ENCODE results near the gene CMTR1.
"Not testable (repeated sequence)": the region's sequence is repeated elsewhere in the genome, so short reads cannot be mapped to it uniquely, and the experiment has no call there.

The CMTR1 gene

DNA sequence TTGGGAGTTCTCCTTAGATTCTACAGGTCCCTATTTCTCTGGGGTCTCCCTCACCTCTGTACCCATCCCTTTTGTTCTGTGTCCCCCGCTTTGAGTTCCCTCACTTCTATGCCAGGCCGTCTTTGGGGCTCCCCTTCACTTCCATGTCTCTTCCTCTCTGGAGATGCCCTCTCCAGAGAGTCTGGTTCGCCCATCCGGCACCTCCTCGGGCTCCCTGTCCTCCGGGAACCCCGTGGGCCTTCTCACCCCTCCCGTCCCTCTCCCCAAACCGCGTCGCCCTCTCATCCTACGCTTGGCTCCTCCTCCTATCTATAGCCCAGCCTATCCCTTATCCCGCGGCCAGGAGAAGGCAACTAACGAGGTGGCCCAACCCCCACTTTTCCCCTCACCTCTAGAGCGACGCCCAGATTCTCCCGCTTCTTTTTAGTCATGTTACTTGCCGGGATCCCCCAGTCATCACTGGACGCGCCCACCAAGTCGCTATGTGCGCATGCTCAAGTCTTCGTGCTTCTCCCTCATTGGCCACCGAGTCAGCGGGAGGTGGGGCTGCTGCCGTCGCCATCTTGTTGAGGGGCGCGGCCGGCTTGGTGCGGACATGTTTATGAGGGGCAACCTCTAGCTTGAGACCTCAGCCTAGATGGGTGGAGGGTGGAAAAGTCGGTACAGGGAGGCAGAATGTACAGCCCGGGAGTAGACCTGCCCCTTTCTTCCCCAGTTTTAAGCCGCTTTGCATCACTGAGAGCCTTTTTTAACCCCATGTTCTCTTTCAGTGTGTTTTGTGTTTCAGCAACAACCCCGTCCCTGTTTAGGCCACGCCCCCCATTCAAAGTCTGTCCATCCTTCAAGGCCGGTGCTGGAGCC lies 66.6 kb downstream of the CMTR1 start, which contains the start of gene CCDC167:
Gene CCDC167, minus strand, starts transcription at position 461 of the 861 bp plus-strand sequence. Its CDS starts 30 bp downstream, at position 431.
- peak within 1 kb of the TSS; percentile 32 for H3K27ac ChIP-seq (ENCODE audit: low read length)
- H3K9ac ChIP-seq (ENCODE audit: low read depth, low read length): peak within 1 kb of the TSS; percentile 94
- H3K36me3 ChIP-seq (ENCODE audit: insufficient read depth, low read depth, low read length): no peaks in the 10 kb centered on the region
- H3K4me3 ChIP-seq (ENCODE audit: low read length): peak within 1 kb of the TSS; percentile 84
- no peaks in the 10 kb centered on the region for H3K9me3 ChIP-seq (ENCODE audit: insufficient read depth, low read depth, low read length)
- peaks cover 7% of the 10 kb centered on the region; the same call in 1 of the 2 replicates for H3K4me1 ChIP-seq (ENCODE audit: insufficient read depth, low read length)
- peaks cover 26% of the 10 kb centered on the region; the same call in 1 of the 2 replicates for H3K27me3 ChIP-seq (ENCODE audit: insufficient read depth, low read length)

- Histone ChIP-seq H3K27me3 (ENCODE audit: insufficient read depth, low read length) (peaks cover 32% of the 10 kb centered on the region; the same call in 1 of the 2 replicates), H3K36me3 (ENCODE audit: insufficient read depth, low read depth, low read length) (no peaks in the 10 kb centered on the region), H3K27ac (ENCODE audit: low read length) (peak overlapping the region; percentile 8), H3K4me3 (ENCODE audit: low read length) (peak overlapping the region; percentile 84), H3K9ac (ENCODE audit: low read depth, low read length) (peak overlapping the region; percentile 94; the same call in 1 of the 2 replicates), H3K9me3 (ENCODE audit: insufficient read depth, low read depth, low read length) (no peaks in the 10 kb centered on the region), H3K4me1 (ENCODE audit: insufficient read depth, low read length) (peaks cover 7% of the 10 kb centered on the region; the same call in 1 of the 2 replicates)
Measured at GRCh38 chr6:37500294-37500608, 67.2 kb downstream of the CMTR1 start.

DNA sequence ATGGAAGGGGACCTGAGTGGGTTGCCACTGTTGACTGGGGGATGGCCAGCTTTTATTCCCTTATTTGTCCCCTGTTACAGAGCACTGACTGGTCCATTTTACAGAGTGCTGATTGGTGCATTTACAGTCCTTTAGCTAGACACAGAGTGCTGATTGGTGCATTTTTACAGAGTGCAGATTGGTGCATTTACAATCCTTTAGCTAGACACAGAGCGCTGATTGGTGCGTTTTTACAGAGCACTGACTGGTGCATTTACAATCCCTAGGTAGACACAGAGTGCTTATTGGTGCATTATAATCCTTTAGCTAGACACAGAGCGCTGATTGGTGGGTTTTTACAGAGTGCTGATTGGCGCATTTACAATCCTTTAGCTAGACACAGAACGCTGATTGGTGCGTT lies 67.9 kb downstream of the CMTR1 start:
- H3K27ac ChIP-seq (ENCODE audit: low read length); H3K4me3 ChIP-seq (ENCODE audit: low read length); H3K9ac ChIP-seq (ENCODE audit: low read depth, low read length); H3K9me3 ChIP-seq (ENCODE audit: insufficient read depth, low read depth, low read length); H3K4me1 ChIP-seq (ENCODE audit: insufficient read depth, low read length); H3K36me3 ChIP-seq (ENCODE audit: insufficient read depth, low read depth, low read length): not testable (repeated sequence)
- peaks cover 39% of the 10 kb centered on the region; the same call in 1 of the 2 replicates for H3K27me3 ChIP-seq (ENCODE audit: insufficient read depth, low read length)

DNA sequence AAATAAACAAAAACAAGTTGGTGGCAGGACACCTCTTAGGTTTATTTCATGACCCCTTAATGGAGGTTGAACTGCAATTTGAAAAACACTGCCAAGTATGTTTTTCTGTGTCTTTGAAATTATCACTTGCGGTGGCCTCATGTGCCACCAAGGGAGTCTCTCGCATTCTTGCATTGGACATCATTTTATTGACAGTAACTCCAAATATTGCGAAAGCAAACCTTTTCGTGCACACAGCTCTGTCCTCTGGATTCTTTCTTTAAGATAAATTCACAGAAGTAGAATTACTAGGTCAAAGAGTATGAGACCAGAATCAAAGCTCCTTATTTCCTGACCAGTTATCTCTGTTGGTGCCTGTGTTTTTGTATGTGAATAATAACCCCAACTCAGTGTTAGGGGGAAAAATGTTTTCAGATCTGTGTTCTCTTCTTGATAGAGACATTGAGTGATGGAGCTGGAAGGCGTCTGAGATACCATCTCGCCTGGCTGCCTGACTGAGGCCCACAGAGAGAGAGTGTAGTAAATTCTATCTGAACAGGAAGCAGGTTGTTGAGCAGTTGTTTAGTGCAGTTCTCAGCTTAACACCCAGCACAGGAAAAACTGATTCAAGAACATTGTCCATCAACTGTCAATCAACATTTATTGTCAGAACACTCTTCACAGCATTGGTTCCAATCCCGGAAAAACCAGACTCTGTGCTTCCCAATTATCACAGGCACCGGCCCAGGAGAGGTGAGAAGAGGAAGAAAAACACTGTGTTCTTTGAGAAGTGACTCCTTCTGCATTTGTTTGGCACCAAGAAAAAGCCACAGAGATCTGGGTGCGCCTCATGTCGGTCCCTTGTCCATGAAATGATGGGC lies 68.8 kb downstream of the CMTR1 start:
- peaks cover 7% of the 10 kb centered on the region; the same call in 1 of the 2 replicates for H3K4me1 ChIP-seq (ENCODE audit: insufficient read depth, low read length)
- H3K4me3 ChIP-seq (ENCODE audit: low read length): no peak overlapping the region
- no peak overlapping the region for H3K27ac ChIP-seq (ENCODE audit: low read length)
- no peaks in the 10 kb centered on the region for H3K36me3 ChIP-seq (ENCODE audit: insufficient read depth, low read depth, low read length)
- H3K9ac ChIP-seq (ENCODE audit: low read depth, low read length): no peak overlapping the region
- H3K9me3 ChIP-seq (ENCODE audit: insufficient read depth, low read depth, low read length): no peaks in the 10 kb centered on the region
- peaks cover 41% of the 10 kb centered on the region; the same call in 1 of the 2 replicates for H3K27me3 ChIP-seq (ENCODE audit: insufficient read depth, low read length)

DNA sequence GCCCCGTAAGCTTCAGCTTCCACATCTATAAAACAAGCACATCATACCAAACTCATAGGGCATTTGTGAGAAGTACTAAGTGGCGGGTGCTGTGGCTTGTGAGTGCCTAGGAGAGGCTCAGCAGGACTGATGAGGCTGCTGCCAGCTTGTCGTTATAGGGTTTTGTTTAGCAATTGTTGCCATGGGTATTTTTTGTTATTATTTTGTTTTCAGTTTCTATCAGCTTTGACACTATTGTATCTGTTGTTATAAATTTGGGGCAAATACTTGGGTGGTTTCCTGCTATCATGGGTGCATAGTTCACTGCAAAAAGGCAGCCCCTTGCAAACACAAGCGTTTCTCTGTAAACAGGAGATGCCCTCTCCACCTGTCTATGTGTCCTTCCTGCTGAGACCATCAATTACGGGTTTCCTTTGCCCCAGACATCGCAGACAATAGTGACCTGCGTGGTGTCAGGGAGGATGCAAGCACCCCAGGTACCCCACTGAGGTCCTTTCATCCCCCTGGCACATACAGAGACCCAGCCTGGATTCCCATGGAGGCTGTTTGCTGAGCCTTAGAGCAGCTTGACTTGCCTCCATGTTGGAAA lies 69.8 kb downstream of the CMTR1 start:
- Histone ChIP-seq H3K4me1 (ENCODE audit: insufficient read depth, low read length) (peaks cover 7% of the 10 kb centered on the region; the same call in 1 of the 2 replicates), H3K27ac (ENCODE audit: low read length) (no peak overlapping the region), H3K4me3 (ENCODE audit: low read length) (no peak overlapping the region), H3K36me3 (ENCODE audit: insufficient read depth, low read depth, low read length) (no peaks in the 10 kb centered on the region), H3K27me3 (ENCODE audit: insufficient read depth, low read length) (peaks cover 41% of the 10 kb centered on the region; the same call in 1 of the 2 replicates), H3K9me3 (ENCODE audit: insufficient read depth, low read depth, low read length) (no peaks in the 10 kb centered on the region), H3K9ac (ENCODE audit: low read depth, low read length) (no peak overlapping the region)

- Histone ChIP-seq H3K36me3 (ENCODE audit: insufficient read depth, low read depth, low read length) (no peaks in the 10 kb centered on the region), H3K9ac (ENCODE audit: low read depth, low read length) (no peak overlapping the region), H3K4me1 (ENCODE audit: insufficient read depth, low read length) (peaks cover 11% of the 10 kb centered on the region; the same call in 1 of the 2 replicates), H3K9me3 (ENCODE audit: insufficient read depth, low read depth, low read length) (no peaks in the 10 kb centered on the region), H3K27me3 (ENCODE audit: insufficient read depth, low read length) (peaks cover 41% of the 10 kb centered on the region; the same call in 1 of the 2 replicates), H3K27ac (ENCODE audit: low read length) (no peak overlapping the region), H3K4me3 (ENCODE audit: low read length) (no peak overlapping the region)
Measured at GRCh38 chr6:37503309-37503965, 70.4 kb downstream of the CMTR1 start.

DNA sequence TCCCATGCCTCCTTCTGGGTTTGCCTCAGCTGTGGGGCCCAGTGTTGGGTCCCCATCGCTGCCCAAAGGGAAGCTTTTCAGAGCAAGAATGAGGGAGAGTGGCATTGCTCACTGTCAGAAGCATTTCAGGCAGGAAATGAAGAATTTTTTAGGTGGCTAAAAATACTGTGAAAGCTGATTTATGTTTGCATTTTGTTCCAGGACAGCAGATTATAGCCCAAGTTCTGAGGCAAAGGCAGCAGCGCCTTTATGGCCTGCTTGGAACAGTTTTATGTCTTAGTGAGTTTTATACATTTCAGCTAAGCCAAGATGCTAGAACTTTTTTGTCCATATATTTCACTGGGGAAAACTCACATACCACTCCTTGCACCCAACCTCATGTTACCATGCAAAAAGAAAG lies 71.0 kb downstream of the CMTR1 start:
- Histone ChIP-seq H3K36me3 (ENCODE audit: insufficient read depth, low read depth, low read length) (no peaks in the 10 kb centered on the region), H3K9ac (ENCODE audit: low read depth, low read length) (no peak overlapping the region), H3K27ac (ENCODE audit: low read length) (no peak overlapping the region), H3K4me3 (ENCODE audit: low read length) (no peak overlapping the region), H3K27me3 (ENCODE audit: insufficient read depth, low read length) (peaks cover 41% of the 10 kb centered on the region; the same call in 1 of the 2 replicates), H3K9me3 (ENCODE audit: insufficient read depth, low read depth, low read length) (no peaks in the 10 kb centered on the region), H3K4me1 (ENCODE audit: insufficient read depth, low read length) (peaks cover 11% of the 10 kb centered on the region; the same call in 1 of the 2 replicates)

DNA sequence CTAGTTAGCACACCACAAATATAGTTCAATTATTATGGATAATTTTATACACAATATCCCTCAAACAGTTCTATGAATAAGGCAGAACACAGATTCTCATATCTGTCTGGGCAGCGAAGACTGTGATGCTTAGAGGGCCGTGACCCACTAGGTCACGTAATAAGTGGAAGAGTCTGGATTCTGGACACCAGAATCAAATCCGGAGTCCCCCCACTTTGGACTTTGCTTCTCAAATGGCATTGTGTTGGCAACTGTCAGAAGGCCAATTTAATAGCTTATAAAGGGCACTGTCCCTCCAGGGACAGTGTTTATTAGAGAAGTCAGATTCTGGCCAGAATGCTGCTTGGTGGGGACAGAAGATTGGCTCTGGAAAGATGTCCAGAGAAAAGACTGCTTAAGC lies 73.5 kb downstream of the CMTR1 start:
- H3K4me3 ChIP-seq (ENCODE audit: low read length): no peak overlapping the region

DNA sequence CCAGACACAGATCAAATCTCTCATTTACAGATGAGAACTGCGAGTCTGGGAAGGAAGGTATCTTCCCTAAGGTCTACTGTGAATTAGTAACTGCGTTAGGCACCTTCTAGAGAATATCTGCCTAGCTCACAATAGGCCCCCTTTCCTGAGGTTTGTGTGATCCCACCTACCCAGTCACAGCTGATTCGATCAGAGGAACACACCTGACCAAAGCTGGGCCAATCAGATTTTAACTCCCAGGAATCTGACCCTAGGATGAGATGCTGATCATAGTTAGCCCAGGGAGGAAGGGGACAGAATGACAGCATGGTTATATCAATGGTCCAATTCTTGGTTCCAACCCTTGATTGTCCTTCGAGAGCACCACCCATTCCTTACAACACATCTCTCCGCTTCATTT lies 74.1 kb downstream of the CMTR1 start:
- Histone ChIP-seq H3K4me1 (ENCODE audit: insufficient read depth, low read length) (peaks cover 10% of the 10 kb centered on the region; the same call in 1 of the 2 replicates), H3K36me3 (ENCODE audit: insufficient read depth, low read depth, low read length) (no peaks in the 10 kb centered on the region), H3K9me3 (ENCODE audit: insufficient read depth, low read depth, low read length) (no peaks in the 10 kb centered on the region), H3K4me3 (ENCODE audit: low read length) (no peak overlapping the region), H3K27me3 (ENCODE audit: insufficient read depth, low read length) (peaks cover 55% of the 10 kb centered on the region), H3K9ac (ENCODE audit: low read depth, low read length) (no peak overlapping the region), H3K27ac (ENCODE audit: low read length) (no peak overlapping the region)

More for the DNA sequence above, 73.5 kb downstream of the CMTR1 start:
- Histone ChIP-seq H3K4me1 (ENCODE audit: insufficient read depth, low read length) (peaks cover 7% of the 10 kb centered on the region; the same call in 1 of the 2 replicates), H3K27me3 (ENCODE audit: insufficient read depth, low read length) (peaks cover 52% of the 10 kb centered on the region), H3K9me3 (ENCODE audit: insufficient read depth, low read depth, low read length) (no peaks in the 10 kb centered on the region), H3K36me3 (ENCODE audit: insufficient read depth, low read depth, low read length) (no peaks in the 10 kb centered on the region), H3K9ac (ENCODE audit: low read depth, low read length) (no peak overlapping the region), H3K27ac (ENCODE audit: low read length) (no peak overlapping the region)

DNA sequence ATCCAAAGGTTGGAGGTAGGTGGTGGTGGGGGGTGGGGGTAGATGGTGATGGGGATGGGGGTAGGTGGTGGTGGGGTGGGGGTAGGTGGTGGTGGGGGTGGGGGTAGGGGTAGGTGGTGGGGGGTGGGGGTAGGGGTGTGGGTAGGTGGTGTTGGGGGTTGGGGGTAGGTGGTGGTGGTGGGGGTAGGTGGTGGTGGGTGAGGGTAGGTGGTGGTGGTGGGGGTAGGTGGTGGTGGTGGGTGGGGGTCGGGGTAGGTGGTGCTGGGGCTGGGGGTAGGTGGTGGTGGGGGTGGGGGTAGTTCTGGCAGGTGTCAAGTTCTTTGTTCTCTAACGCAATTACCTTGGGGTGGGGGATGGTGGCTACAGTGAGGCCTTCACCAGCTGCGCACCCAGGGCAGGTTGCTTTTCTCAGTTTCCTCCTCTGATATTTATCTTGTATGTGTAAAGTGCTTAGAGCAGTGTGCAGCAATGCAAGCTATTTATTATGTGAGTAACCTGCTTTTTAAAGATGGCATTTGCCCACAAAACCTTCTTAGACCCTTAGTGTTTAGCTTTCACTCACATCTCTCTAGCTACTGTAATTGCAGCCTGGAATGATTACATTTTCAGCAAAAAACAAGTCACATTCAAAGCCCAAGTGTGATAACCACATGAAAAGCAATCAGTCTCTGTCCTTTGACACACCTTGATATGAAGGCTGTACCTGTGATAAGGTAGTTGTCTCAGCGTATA lies 74.8 kb downstream of the CMTR1 start:
- Histone ChIP-seq H3K9ac (ENCODE audit: low read depth, low read length) (no peak overlapping the region), H3K27ac (ENCODE audit: low read length) (no peak overlapping the region), H3K9me3 (ENCODE audit: insufficient read depth, low read depth, low read length) (no peaks in the 10 kb centered on the region), H3K4me1 (ENCODE audit: insufficient read depth, low read length) (peaks cover 17% of the 10 kb centered on the region; the same call in 1 of the 2 replicates), H3K4me3 (ENCODE audit: low read length) (no peak overlapping the region), H3K36me3 (ENCODE audit: insufficient read depth, low read depth, low read length) (no peaks in the 10 kb centered on the region), H3K27me3 (ENCODE audit: insufficient read depth, low read length) (peaks cover 55% of the 10 kb centered on the region)
